GM18508 (cell line): ENCODE measurements around the gene G3BP1.
"Not testable (repeated sequence)": the region's sequence is repeated elsewhere in the genome, so short reads cannot be mapped to it uniquely, and the experiment has no call there.

ENCODE experiments used
- ATAC-seq: cut with Tn5 transposase; IDR thresholded peaks from one replicate; pipeline ENCODE4 v1.9.1; 2021; ENCODE audit warnings: moderate number of reproducible peaks; ENCODE audit not compliant: insufficient read depth, unreplicated experiment

The G3BP1 gene

DNA sequence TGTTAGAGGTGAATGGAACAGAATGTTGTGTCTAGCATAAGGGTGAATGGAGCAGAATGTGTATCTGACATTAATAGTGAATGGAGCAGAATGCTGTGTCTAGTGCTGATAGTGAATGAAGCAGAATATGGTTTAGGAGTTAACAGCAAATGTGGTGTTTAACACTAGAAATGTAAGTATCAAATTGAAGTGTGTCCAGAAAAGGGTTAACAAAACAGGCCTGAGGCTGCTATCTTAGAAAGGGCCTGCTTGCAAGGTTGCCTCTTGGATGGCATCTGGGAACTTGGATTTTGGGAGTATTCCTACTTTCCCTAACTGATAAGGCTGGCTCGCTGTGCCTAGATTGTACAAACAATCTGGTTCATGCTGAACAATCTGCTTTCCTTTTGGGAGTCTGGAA lies 76.1 kb downstream of the G3BP1 start:
- ATAC-seq: no peak

- no peak for ATAC-seq
Measured at GRCh38 chr5:151855701-151856100, 83.9 kb downstream of the G3BP1 start.

- ATAC-seq: no peak
Measured at GRCh38 chr5:151856861-151857260, 85.1 kb downstream of the G3BP1 start.

DNA sequence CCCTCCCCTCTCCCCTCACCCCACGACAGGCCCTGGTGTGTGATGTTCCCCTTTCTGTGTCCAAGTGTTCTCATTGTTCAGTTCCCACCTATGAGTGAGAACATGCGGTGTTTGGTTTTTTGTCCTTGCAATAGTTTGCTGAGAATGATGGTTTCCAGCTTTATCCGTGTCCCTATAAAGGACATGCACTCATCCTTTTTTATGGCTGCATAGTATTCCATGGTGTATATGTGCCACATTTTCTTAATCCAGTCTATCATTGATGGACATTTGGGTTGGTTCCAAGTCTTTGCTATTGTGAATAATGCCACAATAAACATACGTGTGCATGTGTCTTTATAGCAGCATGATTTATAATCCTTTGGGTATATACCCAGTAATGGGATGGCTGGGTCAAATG lies 89.1 kb downstream of the G3BP1 start:
- not testable (repeated sequence) for ATAC-seq
